Measurements from ENCODE around the gene ATXN10.

DNA sequence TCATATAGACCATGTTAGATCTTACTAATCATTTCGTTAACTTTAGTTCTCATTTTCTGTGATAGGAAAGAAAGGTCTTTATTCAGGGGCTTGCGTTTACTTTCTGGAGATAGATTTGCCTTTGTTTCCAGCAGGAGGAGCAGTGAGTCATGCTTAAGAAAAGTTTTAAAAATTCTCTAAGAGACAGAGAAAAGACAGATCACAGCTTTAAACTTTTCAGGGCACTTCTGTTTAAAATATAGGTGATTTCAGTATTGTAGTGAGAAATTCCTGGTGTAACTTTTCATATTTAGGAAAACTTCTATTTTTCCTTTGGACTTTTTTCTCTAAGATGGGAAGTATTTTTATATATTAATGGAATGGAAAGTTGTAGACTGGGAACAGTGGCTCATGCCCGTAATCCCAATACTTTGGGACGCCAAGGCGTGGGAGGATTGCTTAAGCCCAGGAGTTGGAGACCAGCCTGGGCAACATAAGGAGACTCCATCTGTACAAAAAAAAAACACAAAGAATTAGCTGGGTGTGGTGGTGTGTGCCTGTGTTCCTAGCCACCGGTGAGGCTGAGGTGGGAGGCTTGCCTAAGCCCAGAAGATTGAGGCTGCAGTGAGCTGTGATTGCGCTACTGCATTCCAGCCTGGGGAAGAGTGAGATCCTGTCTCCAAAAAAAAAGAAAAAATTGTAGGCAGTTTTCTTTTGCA, 60.3 kb downstream of the ATXN10 start:
- TF ChIP-seq SP1 (IDR thresholded peaks at IDR 0.05; ENCODE audit: low read depth) (no peak), POLR2A (IDR thresholded peaks at IDR 0.05; ENCODE audit: borderline replicate concordance, extremely low read depth, insufficient read depth, insufficient read length) (no peak), CEBPB (IDR thresholded peaks at IDR 0.05; ENCODE audit: low read depth) (no peak), ELF1 (IDR thresholded peaks at IDR 0.05; ENCODE audit: borderline replicate concordance, low read depth) (no peak), TCF7L2 (IDR thresholded peaks at IDR 0.05; ENCODE audit: borderline replicate concordance, extremely low read depth, insufficient read depth, insufficient read length) (no peak), RAD21 (IDR thresholded peaks at IDR 0.05; ENCODE audit: low read depth) (peak; percentile 26; the same call in 1 of the 2 replicates), ZFX (IDR thresholded peaks at IDR 0.05) (no peak)
- TF ChIP-seq, protein P1, sequence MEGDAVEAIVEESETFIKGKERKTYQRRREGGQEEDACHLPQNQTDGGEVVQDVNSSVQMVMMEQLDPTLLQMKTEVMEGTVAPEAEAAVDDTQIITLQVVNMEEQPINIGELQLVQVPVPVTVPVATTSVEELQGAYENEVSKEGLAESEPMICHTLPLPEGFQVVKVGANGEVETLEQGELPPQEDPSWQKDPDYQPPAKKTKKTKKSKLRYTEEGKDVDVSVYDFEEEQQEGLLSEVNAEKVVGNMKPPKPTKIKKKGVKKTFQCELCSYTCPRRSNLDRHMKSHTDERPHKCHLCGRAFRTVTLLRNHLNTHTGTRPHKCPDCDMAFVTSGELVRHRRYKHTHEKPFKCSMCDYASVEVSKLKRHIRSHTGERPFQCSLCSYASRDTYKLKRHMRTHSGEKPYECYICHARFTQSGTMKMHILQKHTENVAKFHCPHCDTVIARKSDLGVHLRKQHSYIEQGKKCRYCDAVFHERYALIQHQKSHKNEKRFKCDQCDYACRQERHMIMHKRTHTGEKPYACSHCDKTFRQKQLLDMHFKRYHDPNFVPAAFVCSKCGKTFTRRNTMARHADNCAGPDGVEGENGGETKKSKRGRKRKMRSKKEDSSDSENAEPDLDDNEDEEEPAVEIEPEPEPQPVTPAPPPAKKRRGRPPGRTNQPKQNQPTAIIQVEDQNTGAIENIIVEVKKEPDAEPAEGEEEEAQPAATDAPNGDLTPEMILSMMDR (IDR thresholded peaks at IDR 0.05 in 2 of 3, conservative IDR thresholded peaks at IDR 0.05 in 1 of 3; ENCODE audit: borderline replicate concordance in 1 of 3, insufficient read depth in 1 of 3, low read depth in 2 of 3, low read length in 2 of 3) = peak; percentile 16 to 33 (median 30); a peak in 4 of 6 replicates
- TF ChIP-seq, protein P2, sequence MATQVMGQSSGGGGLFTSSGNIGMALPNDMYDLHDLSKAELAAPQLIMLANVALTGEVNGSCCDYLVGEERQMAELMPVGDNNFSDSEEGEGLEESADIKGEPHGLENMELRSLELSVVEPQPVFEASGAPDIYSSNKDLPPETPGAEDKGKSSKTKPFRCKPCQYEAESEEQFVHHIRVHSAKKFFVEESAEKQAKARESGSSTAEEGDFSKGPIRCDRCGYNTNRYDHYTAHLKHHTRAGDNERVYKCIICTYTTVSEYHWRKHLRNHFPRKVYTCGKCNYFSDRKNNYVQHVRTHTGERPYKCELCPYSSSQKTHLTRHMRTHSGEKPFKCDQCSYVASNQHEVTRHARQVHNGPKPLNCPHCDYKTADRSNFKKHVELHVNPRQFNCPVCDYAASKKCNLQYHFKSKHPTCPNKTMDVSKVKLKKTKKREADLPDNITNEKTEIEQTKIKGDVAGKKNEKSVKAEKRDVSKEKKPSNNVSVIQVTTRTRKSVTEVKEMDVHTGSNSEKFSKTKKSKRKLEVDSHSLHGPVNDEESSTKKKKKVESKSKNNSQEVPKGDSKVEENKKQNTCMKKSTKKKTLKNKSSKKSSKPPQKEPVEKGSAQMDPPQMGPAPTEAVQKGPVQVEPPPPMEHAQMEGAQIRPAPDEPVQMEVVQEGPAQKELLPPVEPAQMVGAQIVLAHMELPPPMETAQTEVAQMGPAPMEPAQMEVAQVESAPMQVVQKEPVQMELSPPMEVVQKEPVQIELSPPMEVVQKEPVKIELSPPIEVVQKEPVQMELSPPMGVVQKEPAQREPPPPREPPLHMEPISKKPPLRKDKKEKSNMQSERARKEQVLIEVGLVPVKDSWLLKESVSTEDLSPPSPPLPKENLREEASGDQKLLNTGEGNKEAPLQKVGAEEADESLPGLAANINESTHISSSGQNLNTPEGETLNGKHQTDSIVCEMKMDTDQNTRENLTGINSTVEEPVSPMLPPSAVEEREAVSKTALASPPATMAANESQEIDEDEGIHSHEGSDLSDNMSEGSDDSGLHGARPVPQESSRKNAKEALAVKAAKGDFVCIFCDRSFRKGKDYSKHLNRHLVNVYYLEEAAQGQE (IDR thresholded peaks at IDR 0.05; ENCODE audit: low read depth) = no peak
